ENCODE data around the gene RBL2.

DNA sequence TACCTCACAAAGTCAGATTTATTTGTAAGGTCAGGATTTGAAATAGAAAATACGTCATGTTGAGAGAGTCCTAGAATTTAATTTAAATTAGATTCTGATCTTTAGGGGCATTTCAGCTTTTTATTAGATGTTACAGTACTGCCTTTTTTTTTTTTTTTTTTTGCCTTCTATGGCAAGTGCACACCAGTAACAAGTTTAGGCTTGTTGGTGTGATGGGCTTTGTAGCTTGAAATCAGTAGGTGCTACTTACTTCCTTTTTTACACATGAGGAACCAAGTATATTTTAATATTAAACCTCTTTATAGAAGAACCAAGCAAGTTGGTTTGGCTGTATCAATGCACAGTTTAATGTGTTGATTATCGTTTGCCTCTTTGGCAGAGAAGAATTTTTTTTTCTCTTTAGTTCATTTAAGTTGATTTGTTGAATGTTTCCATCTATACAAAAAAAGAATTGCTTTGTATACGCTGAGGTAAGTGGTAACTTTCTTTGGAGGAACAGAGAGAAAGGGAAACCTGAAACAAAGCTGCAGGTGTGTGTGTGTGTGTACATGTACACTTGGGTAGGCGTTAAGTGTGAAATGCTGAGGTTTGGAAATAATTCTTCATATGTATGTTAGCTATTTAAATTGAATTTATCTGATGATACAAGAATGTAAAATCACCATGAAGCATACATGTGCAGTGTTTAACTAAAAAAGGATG is 15.7 kb downstream of the RBL2 start:
- TF ChIP-seq, protein P1, sequence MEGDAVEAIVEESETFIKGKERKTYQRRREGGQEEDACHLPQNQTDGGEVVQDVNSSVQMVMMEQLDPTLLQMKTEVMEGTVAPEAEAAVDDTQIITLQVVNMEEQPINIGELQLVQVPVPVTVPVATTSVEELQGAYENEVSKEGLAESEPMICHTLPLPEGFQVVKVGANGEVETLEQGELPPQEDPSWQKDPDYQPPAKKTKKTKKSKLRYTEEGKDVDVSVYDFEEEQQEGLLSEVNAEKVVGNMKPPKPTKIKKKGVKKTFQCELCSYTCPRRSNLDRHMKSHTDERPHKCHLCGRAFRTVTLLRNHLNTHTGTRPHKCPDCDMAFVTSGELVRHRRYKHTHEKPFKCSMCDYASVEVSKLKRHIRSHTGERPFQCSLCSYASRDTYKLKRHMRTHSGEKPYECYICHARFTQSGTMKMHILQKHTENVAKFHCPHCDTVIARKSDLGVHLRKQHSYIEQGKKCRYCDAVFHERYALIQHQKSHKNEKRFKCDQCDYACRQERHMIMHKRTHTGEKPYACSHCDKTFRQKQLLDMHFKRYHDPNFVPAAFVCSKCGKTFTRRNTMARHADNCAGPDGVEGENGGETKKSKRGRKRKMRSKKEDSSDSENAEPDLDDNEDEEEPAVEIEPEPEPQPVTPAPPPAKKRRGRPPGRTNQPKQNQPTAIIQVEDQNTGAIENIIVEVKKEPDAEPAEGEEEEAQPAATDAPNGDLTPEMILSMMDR (IDR thresholded peaks at IDR 0.05), result no peak
- TF ChIP-seq POLR2A (IDR thresholded peaks at IDR 0.05), result no peak
